Measurements from ENCODE around the gene ALDH8A1.

Gene ALDH8A1

DNA sequence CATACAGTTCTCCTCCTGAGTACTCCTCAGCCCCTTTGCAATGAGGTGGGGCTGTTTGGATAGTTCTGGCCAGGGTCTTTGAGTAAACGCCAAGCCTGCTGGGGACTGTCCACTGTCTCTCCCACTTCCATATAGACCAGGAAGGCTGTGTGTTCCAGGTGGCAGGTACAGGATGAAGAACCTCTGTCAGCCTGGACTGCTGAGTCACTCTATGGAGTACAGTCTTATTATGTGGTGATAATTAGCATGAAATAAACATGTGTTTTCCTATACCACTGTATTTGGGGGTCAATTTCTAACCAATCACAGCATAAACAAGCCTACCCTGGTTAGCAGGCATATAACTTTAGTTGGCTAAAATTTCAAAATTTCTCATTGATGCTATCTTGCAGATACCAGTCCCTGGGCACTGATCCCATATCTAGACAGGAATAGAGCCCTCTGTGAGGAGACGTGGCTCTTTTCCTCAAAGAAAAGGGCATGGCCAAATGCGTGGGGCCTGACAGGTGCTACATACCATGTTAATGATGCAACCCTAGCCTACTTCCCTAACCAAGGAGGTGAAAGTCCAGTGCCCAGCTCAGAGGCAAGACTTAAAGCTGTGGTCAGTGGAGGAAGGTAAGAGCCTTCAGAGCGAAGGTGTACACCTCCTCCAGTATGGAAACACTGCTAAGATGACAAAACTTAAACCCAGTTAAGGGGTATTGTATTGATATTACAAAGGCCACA, 4.5 kb upstream of the ALDH8A1 start:
- no peak for DNase-seq (ENCODE audit: extremely low spot score, insufficient read length, low read depth)
- no peak for FAIRE-seq

DNA sequence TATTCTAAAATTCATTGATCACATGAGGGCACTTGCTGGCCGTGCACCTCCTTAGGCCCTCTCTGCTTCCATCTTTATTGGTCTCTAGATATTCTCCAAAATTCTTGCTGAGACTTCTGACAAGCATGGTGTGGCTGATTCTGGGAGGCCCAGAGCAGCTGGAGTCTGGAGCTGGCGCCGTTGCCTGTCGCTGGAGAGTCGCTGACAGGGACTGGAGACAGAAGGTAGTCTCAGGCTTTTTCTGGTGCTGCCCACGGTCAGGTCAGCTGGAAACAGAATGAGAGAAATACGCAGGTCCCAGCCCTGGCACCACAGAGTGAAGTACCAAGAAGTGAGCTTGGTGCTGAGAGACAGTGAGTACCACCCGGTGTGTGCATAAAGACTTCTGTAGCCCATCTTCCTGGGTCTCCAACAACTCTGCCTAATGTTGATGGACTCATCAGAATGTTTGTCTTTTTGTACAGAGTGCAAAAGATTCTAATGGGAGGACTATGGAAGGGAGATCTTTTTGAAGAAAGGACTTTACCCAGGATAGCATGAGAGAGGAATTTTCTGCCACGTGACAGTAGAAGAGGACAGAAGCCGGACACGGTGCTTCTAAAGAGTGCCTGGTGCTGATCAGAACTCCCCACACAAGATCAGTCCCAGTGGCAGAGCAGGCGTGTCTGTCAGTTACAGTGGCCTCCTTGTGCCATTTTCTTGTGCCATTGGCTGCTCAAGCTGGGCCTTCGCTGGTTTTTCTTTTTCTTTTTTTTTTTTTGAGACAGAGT, 1.8 kb upstream of the ALDH8A1 start:
- no peak for FAIRE-seq

DNA sequence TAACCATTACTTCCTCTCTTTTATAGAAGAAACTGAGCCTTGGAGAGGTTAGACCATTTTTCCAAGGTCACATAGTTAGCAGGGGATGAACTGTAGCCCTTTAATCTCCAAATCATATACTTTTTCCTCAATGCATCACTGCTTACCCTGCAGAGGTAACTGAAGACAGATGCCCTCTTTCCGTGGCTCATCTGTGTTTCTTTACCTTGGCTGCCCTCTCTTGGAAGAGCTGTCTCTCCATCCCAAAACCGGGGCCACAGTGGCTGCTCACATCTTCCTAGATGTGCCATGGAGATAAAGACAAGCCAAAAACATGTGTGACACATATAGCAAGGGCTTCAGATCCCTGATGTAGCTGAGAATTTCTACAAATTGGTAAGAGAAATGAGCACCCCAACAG, 581 bp upstream of the ALDH8A1 start:
- no peak for FAIRE-seq
- no peak for DNase-seq (ENCODE audit: extremely low spot score, insufficient read length, low read depth)

More for the DNA sequence above, 1.8 kb upstream of the ALDH8A1 start:
- no peak for DNase-seq (ENCODE audit: extremely low spot score, insufficient read length, low read depth)

DNA sequence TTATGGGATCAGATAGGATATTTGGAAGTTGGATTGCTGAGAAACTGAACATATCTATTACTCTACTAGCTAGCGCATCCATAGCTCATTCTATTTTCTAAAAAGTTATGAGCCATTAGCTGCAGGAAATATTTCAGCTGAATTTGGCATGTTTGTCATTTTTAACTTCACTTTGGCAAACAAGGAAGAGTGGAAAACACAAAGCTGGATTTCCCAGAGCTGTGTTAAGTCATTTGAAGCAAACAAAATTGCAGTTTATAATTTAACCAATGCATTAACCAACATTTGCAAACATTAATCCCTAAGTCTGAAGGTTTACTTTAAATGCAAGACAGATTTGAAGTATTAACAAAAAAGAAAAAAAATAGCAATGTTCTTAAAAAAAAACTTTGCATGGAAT, 1.2 kb downstream of the ALDH8A1 start:
- FAIRE-seq (no peak), DNase-seq (ENCODE audit: extremely low spot score, insufficient read length, low read depth) (no peak)

DNA sequence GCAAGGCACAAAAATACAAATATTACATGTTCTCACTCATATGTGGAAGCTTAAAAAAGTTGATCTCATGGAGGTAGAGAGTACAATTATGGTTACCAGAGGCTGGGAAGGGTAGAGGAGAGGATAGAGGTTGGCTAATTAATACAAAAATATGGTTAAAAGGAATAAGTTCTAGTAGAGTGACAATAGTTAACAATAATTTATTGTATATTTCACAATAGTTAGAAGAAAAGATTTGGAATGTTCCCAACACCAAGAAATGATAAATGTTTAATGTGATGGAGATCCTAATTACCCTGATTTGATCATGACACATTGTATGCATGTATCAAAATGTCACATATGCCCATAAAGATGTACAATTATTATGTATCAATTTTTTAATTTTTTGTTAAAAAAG, 1.8 kb downstream of the ALDH8A1 start:
- no peak for FAIRE-seq

DNA sequence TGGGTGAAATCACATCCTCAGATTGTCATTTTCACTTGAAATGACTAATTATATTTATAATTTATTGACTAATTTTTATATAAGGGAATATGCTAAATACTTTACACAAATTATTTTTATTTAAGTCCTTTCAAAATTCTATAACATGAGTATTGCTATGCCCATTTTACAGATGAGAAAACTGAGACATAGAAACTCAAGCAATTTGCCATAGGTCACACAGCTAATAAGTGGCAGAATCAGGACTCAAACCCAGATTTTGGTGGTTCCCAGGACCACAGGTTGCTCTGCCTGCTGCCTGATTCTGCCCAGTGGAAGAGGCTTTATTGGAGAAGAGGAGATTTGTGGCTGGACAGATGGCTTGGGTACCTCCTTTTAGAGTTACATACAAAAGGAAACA, 4.9 kb downstream of the ALDH8A1 start:
- DNase-seq (ENCODE audit: extremely low spot score, insufficient read length, low read depth) = no peak
- no peak for FAIRE-seq

More for the DNA sequence above, 1.8 kb downstream of the ALDH8A1 start:
- no peak for DNase-seq (ENCODE audit: extremely low spot score, insufficient read length, low read depth)

DNA sequence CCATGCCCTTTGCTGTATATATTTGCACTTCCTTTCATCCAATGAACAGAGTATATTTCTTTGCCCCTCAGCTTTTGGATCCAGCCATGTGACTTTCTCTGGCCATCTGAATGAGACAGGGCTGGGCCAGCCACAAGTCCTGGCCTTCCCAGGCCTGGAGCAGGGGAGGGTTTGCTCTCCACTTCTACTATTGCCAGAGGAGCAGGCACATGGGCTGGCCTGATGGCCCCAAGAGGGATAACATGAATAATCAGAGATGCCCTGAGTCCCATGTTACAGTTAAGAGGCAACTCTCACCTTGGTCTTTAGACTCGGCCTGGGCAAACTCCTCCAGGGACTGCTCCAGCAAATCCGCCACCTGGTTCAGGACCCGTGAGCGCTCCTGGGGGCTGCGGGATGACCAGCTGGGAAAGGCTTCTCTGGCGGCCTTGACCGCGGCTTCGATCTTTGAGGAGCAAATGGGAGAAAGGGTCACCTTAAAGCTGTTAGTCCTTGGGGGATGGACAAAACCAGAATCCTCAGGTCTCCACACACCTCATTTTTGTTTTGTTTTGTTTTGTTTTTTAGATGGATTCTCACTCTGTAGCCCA, 6.3 kb downstream of the ALDH8A1 start:
- FAIRE-seq (no peak), DNase-seq (ENCODE audit: extremely low spot score, insufficient read length, low read depth) (no peak)

DNA sequence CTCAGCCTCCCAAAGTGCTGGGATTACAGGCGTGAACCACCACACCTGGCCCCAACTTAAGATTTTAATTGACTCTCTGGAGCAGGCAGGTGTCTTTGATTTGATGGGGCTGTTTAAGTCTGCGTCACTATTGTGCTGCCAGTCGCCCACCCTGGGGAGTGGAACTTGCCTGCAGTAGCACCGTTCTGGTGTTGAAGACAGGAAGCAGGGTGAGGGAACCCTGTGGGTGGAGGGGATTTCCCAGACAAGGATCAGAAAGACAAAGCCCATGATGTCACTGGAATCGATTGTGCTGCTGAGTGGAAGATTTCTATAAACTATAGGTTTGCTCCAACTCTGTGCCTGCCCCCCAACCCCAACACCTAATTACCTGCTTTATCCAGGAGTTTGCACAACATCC, 11.0 kb downstream of the ALDH8A1 start:
- no peak for DNase-seq (ENCODE audit: extremely low spot score, insufficient read length, low read depth)
- no peak for FAIRE-seq

DNA sequence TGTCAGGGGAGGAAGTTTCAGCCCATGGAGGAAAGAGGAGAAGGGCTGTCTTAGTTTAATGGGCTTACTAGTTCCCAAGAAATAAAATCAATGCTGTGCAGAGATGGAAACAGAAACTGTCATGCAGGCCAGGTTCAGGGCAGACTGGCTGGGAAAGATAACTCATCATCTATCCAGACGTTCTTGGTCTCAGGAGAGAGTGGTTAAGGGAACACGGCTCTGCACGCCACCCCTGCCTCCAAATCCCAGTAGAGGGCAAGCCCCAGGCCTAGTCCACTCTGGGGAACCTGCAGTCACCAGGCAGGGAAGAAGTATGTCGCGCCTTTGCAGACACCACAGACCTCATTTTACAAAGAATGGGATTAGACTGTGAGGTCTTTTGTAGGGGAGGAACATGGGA, 12.5 kb downstream of the ALDH8A1 start:
- DNase-seq (ENCODE audit: extremely low spot score, insufficient read length, low read depth) = no peak
- no peak for FAIRE-seq

DNA sequence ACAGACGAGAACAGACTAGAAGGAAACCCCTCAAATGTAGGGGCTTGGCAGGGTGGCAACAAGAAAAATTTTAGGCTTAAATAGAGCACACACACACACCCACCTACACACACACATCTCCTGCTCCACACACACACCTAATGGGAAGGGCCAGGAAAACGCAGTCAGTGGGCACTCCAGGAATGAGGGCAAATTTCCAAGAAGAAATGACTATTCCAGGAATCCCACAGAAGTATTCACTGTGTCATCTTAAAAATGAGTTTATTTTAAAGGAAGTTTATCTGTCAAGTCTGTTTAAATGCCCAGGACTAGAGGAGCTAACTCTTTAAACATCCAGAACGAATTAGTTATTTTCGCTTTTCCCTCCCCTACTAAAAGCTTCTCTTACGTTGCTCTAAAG, 13.0 kb downstream of the ALDH8A1 start:
- no peak for FAIRE-seq
- DNase-seq (ENCODE audit: extremely low spot score, insufficient read length, low read depth) = no peak

DNA sequence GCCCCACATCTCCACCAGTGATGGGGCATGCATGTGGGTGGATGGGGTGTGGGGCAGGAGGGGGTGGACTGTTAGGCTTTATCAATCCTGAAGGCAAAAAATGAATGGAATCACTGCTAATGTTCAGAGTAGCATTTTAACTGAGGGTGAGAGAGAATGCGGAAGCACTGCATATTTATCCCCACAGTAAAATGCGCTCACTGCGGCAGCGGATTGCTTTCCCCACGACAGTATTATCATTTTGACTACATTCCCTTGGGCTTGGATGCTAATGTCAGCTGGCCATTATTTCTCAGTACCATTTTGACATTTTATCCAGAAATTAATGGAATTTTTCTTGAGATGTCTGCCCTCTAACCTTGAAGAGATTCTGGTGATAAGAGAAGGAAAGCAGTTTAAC, 13.4 kb downstream of the ALDH8A1 start:
- DNase-seq (ENCODE audit: extremely low spot score, insufficient read length, low read depth) (no peak), FAIRE-seq (no peak)

DNA sequence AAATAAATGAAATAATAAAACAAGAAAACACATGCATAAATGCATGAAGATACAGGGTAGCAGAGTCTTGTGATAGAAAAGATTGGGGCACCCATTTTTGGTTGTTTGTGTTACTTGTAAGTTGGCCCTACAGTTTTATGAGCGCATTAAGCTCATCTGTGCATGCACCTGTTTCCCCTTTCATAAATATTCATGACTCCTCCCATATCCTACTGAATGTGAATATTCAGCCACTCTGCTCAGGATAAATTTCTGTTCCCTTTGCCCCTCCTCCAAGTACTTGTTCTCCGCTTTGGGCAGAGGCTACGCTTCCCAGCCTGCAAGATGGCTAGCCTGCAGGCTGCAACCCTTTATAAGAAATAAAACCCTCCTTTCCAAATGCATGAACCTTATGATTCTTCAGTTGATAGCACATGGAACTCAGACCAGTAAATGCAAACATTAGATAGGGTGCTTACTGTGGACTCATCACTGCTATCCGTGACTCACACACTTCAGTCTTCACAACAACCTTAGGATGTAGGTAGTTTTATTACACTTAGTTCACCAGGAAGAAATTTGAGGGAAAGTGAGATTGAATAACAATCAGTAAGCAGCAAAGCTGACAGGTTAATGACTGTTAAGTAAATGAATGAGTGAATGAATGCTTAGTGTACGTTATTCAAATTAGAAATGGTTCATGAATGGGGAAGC, 15.0 kb downstream of the ALDH8A1 start:
- DNase-seq (ENCODE audit: extremely low spot score, insufficient read length, low read depth) (no peak), FAIRE-seq (no peak)

DNA sequence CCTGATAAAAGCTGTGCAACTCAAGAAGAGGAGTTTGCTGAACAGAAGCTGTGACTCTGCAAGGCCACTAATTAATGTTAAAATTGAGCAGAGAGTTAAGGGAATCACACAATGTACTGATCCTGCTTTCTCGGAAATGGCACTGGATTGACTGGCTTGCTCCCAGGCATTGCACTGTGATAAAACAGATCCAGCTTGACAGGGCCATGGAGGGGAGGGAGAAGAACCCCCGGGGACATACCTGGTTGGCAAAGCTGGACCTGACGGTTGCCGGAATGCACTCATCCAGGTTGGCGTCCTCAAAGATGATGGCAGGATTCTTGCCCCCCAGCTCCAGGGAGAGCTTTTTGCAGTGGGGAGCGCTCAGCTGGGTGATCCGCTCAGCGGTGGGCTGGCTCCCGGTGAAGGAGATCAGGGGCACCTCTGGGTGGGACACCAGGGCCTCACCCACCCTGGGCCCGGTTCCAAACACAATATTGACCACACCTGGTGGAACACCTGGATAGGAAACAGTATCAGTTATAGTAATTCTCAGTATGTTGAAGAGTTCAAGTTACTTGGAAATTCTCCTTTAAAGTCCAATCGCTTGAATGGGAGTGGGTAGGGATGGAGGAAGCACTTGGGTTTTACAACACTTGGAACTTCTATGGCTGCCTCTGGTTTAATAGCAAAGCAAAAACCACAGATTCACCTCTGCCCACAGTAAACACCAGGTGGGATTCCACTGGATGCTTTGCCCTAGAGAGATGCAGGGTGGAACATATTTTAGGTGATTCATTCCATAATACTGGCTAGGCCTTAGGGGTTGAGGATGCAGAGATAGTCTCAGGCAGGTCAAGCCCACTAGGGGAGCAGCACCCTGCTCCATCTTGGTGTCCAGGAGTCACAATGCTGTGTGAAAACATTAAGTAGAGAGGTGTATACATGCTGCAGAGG, 17.1 kb downstream of the ALDH8A1 start:
- DNase-seq (ENCODE audit: extremely low spot score, insufficient read length, low read depth) (no peak), FAIRE-seq (no peak)

DNA sequence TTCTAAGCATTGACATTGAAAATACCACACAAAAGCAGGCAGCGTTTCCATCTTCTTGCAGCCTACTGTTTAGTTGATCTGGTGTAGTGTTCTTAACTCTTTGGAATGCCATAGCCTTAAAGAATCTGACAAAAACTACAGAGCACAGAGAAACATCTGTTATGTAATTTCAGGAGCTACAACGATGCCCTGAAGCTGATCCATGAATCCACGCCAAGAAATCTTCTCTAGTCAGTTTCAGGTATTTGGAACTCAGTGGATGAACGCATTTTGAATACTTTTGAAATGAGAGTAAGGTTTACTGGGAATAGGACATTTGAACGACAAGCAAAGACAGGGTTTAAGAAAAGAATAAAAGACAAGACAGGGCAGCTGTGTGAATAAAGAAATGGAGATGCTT, 17.8 kb downstream of the ALDH8A1 start:
- no peak for FAIRE-seq
- no peak for DNase-seq (ENCODE audit: extremely low spot score, insufficient read length, low read depth)

DNA sequence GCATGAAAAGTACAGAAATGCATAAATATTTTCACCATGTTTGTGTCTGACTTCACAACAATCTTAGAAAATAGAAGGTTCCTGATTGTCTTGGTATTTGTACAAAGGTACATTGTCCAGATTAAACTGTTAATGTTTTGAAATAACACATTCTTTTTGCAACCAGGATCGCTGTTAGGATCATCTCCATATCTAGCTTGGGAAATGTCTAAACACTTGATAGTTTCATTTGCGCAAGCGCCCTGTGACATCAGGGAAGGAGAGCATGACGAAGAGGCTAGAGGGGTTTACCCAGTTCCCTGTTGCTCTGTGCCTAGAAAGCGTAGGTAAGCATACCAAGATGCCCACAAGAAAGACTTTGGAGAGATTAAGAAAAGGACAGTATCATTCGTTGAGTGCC, 19.4 kb downstream of the ALDH8A1 start:
- FAIRE-seq = no peak
- DNase-seq (ENCODE audit: extremely low spot score, insufficient read length, low read depth) = no peak

DNA sequence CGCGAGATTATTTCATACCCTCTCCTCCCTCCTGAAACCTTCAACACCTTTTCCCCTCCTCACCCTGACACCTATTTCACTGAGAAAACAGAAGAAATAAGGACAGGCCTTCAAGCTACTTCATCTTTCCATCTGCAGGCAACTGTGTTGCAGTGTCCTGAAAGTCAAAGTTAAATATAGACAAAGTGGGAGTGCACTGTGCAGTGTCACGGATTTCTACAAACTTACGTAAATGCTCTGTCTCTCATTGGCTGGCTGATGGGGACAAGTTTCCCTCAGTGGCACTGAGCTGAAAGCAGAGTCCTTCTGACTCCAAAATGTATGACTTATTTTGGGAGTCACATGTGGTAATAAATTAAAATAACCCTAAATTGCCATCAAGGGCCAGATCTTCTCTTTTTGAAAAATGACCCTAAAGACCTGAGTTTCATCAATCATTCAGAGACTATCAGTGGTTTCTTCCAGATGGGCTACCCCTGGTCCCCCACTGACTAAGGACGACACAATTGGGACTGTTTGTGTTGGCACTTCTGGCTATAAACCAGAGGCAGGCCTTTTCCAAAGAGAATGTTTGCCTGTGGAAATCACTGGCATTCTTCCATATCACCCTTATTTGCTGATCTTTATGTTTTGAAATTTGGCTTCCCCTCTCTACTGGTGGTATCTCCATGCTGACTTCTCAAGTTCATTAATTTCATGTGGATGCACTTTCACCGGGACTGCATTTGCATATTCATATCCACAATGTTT, 21.6 kb downstream of the ALDH8A1 start:
- no peak for FAIRE-seq
- no peak for DNase-seq (ENCODE audit: extremely low spot score, insufficient read length, low read depth)

DNA sequence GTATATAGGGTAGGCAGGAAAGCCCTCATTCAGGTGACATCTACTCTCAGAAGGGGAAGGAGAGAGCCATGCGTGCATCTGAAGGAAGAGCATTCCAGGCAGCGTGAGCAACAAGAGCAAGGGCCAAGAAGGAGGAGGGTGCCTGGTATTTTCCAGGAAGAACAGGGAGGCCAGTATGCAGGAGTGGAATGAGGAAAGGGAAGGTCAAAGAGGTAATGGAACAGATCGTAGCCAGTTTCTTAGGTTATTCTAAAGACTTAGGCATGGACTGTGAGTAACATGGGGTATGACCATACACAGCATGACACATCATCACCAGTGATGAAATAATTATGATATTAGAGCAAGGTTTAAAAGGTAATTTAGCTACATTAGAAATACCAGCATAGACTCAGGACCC, 24.1 kb downstream of the ALDH8A1 start:
- no peak for FAIRE-seq
- DNase-seq (ENCODE audit: extremely low spot score, insufficient read length, low read depth) = no peak

DNA sequence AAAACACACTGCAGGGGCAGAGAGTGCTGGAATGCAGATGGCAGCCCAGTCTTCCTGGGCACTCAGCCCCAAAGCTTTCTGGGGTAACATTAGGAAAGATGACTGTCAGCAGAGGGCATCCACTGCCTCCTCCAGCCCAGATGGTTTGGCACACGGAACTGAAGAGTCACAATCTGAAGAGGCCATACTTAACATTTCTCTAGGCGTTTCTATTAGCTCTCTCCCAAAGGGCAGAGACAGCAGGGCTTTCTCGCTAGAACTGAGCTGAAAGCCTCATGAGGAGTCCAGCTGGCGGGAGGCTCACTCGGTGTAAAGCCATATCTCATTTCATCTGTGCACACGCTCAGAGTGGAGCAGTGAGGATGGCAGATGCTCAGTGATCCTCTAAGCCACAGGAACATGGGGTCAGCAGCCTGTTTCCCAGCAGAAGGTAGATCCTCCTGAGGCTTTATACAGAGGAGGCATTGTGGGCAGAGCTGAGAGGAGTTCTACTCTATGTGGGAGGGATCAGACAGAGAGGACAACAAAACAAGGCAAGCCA, 28.1 kb downstream of the ALDH8A1 start:
- no peak for DNase-seq (ENCODE audit: extremely low spot score, insufficient read length, low read depth)
- FAIRE-seq = no peak

DNA sequence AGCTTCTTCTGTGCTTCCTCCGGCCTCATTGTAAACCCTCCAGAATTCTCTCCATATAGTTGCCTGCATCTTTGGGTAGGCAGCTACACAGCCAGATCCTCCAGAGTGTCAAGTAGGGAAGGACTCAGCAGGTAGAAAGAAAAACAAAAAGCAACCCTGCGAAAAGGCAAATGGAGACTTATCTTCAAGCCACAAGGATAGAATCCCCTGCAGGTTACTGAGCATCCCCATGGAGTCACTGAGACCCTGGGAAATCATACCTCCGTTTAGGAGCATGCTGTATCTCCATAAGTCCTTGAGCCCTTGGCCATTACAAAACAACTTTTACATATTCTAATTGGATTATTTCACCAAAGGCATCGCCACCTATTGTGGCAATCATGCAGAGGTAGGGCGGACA, 28.6 kb downstream of the ALDH8A1 start:
- DNase-seq (ENCODE audit: extremely low spot score, insufficient read length, low read depth) = no peak
- FAIRE-seq = no peak

Data from GM18507 (cell line).